ENCODE measurements around the gene ENO3. TPM values are rescaled to one million over a fixed set of nuclear protein-coding genes. Genes with fewer than 3 reads are reported as not detected.

ENO3 gene
- total RNA-seq, 1 experiment from 2014 or later, result 24.6 TPM

GRCh38 chr17:4946312-4946976, 4.5 kb upstream of the ENO3 start:
- Histone ChIP-seq H3K9ac (ENCODE audit: low read length) (peak overlapping the region; percentile 97), H3K27ac (ENCODE audit: low read depth, low read length) (peak overlapping the region; percentile 99), H3K36me3 (ENCODE audit: control insufficient read depth in 1 of 2, insufficient read depth in 2 of 2, low read length in 2 of 2) (peaks cover 9 to 25% of the 10 kb centered on the region in 2 experiments; a peak in 2 of 4 replicates), H3K4me1 (ENCODE audit: control insufficient read depth in 1 of 2, insufficient read depth in 2 of 2, low read length in 2 of 2) (peaks cover 34 to 69% of the 10 kb centered on the region in 2 experiments), H3K4me3 (replicated peaks in 1 of 2; ENCODE audit: low read depth in 1 of 2, low read length in 2 of 2) (peak overlapping the region; percentile 96 to 97), H3K27me3 (ENCODE audit: insufficient read depth, low read length) (no peaks in the 10 kb centered on the region), H2AFZ (ENCODE audit: low read depth, low read length, poor library complexity, severe bottlenecking) (no peak overlapping the region), H3K9me3 (ENCODE audit: control insufficient read depth in 1 of 2, insufficient read depth in 1 of 2, low read depth in 1 of 2, low read length in 2 of 2) (no peaks in the 10 kb centered on the region), H3K79me2 (ENCODE audit: insufficient read depth, low read length) (peaks cover 81% of the 10 kb centered on the region), H3K4me2 (ENCODE audit: low read length) (peak overlapping the region; percentile 100), H3K9me2 (ENCODE audit: insufficient read depth) (no peaks in the 10 kb centered on the region), H4K20me1 (ENCODE audit: insufficient read depth) (peaks cover 12% of the 10 kb centered on the region; the same call in 1 of the 2 replicates)
- RAD21 ChIA-PET (ENCODE audit: low non-redundant PET in 1 of 2, low total read pairs in 2 of 2, uncharacterized antibody in 2 of 2, unreplicated experiment in 2 of 2), result no interaction called here
- intact Hi-C loops (cut with micrococcal nuclease), result loop anchor here (5.0 kb wide), 1 partner anchor 41 kb away; the partner anchor contains the start of gene CAMTA2
- BruUV-seq (replicated peaks), result TSS peak; percentile 69
- POLR2A ChIA-PET, result interaction anchor here (1.3 to 4.7 kb wide), 2 partner anchors 21 to 37 kb away, joined by 4 to 45 read pairs; partner anchors contain the start of gene SPAG7
- CTCF ChIA-PET, result interaction anchor here (1.0 kb wide), 2 partner anchors 43 to 380 kb away, joined by 3 read pairs; partner anchors contain the start of gene CHRNE
- DNase-seq (ENCODE audit: low read depth, low spot score) (no peak), ATAC-seq (no peak)
- TF ChIP-seq, protein P1, sequence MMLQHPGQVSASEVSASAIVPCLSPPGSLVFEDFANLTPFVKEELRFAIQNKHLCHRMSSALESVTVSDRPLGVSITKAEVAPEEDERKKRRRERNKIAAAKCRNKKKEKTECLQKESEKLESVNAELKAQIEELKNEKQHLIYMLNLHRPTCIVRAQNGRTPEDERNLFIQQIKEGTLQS (IDR thresholded peaks at IDR 0.05), result no peak
- TF ChIP-seq ZNF274 (IDR thresholded peaks at IDR 0.05; ENCODE audit: low read depth, low read length), result no peak
- TF ChIP-seq EZH2phosphoT487 (IDR thresholded peaks at IDR 0.05; ENCODE audit: borderline replicate concordance), result no peak
- TF ChIP-seq, protein P2, sequence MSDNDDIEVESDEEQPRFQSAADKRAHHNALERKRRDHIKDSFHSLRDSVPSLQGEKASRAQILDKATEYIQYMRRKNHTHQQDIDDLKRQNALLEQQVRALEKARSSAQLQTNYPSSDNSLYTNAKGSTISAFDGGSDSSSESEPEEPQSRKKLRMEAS (IDR thresholded peaks at IDR 0.05), result no peak
- no peak; the same call in 1 of the 2 replicates for TF ChIP-seq POLR2AphosphoS5 (IDR thresholded peaks at IDR 0.05; ENCODE audit: low read depth, low read length)
- no peak for TF ChIP-seq ZBTB33 (IDR thresholded peaks at IDR 0.05; ENCODE audit: extremely low read depth, insufficient replicate concordance, low read length)
- TF ChIP-seq ELF1 (IDR thresholded peaks at IDR 0.05; ENCODE audit: borderline replicate concordance, low read depth), result no peak
- no peak for TF ChIP-seq FOSL1 (IDR thresholded peaks at IDR 0.05; ENCODE audit: low read depth)
- no peak for TF ChIP-seq EGR1 (IDR thresholded peaks at IDR 0.05; ENCODE audit: low read depth)
- no peak for TF ChIP-seq RAD21 (IDR thresholded peaks at IDR 0.05; ENCODE audit: low read depth)
- TF ChIP-seq YY1 (IDR thresholded peaks at IDR 0.05; ENCODE audit: extremely low read depth, insufficient replicate concordance, low read depth, low read length), result no peak
- TF ChIP-seq JUND (IDR thresholded peaks at IDR 0.05), result no peak
- TF ChIP-seq CEBPB (IDR thresholded peaks at IDR 0.05; ENCODE audit: low read depth), result no peak
- no peak for TF ChIP-seq POLR2A (IDR thresholded peaks at IDR 0.05; ENCODE audit: borderline replicate concordance, extremely low read depth, insufficient read depth, insufficient read length)
- TF ChIP-seq REST (IDR thresholded peaks at IDR 0.05; ENCODE audit: low read depth), result no peak
- TF ChIP-seq ZFX (IDR thresholded peaks at IDR 0.05), result no peak
- TF ChIP-seq CBX3 (IDR thresholded peaks at IDR 0.05; ENCODE audit: low read depth), result no peak
- TF ChIP-seq SRF (IDR thresholded peaks at IDR 0.05; ENCODE audit: low read depth), result no peak
